H1 (cell line): ENCODE data around the gene QSOX1. TPM values are rescaled to one million over a fixed set of nuclear protein-coding genes. Genes with fewer than 3 reads are reported as not detected.

Source experiments
- CTCF ChIA-PET: fragments of 300-600 bp; sonication (Branson Sonifier 250); formaldehyde crosslinking; loops from one replicate; lab custom pipeline; 2021; ENCODE audit not compliant: partially characterized antibody; lab: Charles Lee
- POLR2A ChIA-PET: fragments of 300-600 bp; sonication (Branson Sonifier 250); formaldehyde crosslinking; loops from one replicate; lab custom pipeline; 2021; ENCODE audit warnings: inconsistent platforms; ENCODE audit not compliant: partially characterized antibody; lab: Charles Lee
- DNase-seq, 2 experiments: peaks; one replicate each; pipeline versions ENCODE4 v3.0.0 to v3.0.0-alpha.2; 2010 to 2022; ENCODE audit warnings: low spot score in 2 of 2, low read depth in 1 of 2, mixed read lengths in 1 of 2
- FAIRE-seq: peaks from 2 replicates; lab custom pipeline; 2011; peaks lifted over from hg19 to GRCh38; lab: Jason Lieb, UNC
- H2AFZ ChIP-seq: 2 replicates; pipeline ENCODE4 v1.8.1; 2012; ENCODE audit warnings: low read length, inconsistent platforms
- H2AK5ac ChIP-seq: 2 replicates; pipeline ENCODE4 v1.6.1; 2013; ENCODE audit warnings: low read depth, low read length
- H2BK120ac ChIP-seq: replicated peaks from 2 replicates; pipeline ENCODE3; 2013; ENCODE audit warnings: low read depth, low read length, inconsistent platforms
- H2BK12ac ChIP-seq: 2 replicates; pipeline ENCODE4 v1.6.1; 2013; ENCODE audit warnings: low read depth, low read length
- H2BK15ac ChIP-seq: 2 replicates; pipeline ENCODE4 v1.6.1; 2013; ENCODE audit warnings: low read length
- H2BK20ac ChIP-seq: 2 replicates; pipeline ENCODE4 v1.6.1; 2013; ENCODE audit warnings: low read length
- H2BK5ac ChIP-seq: 2 replicates; pipeline ENCODE4 v1.6.1; 2013; ENCODE audit warnings: low read depth, low read length
- H3K14ac ChIP-seq: 2 replicates; pipeline ENCODE4 v1.6.1; 2013; ENCODE audit warnings: inconsistent platforms; ENCODE audit not compliant: insufficient read length
- H3K18ac ChIP-seq: 2 replicates; pipeline ENCODE4 v1.6.1; 2013; ENCODE audit warnings: low read length; ENCODE audit errors: extremely low read depth
- H3K23ac ChIP-seq: 2 replicates; pipeline ENCODE4 v1.6.1; 2013; ENCODE audit warnings: inconsistent platforms; ENCODE audit not compliant: insufficient read length
- H3K23me2 ChIP-seq: 2 replicates; pipeline ENCODE4 v1.6.1; 2013; ENCODE audit warnings: low read depth, low read length
- H3K27ac ChIP-seq: 2 replicates; pipeline ENCODE4 v1.6.1; 2011; ENCODE audit warnings: low read depth, low read length, inconsistent platforms
- H3K27me3 ChIP-seq, 4 experiments: replicated peaks in 1 of 4; 1 replicate in 1 of 4; 2 replicates in 3 of 4; pipeline versions ENCODE4 v1.6.1 to v1.8.1; 2011 to 2013; ENCODE audit warnings: low read length in 3 of 4, mild to moderate bottlenecking in 3 of 4, inconsistent platforms in 2 of 4, mixed read lengths in 2 of 4, moderate library complexity in 1 of 4; ENCODE audit not compliant: control insufficient read depth in 3 of 4, insufficient read depth in 3 of 4; ENCODE audit errors: extremely low read depth in 1 of 4
- H3K36me3 ChIP-seq, 4 experiments: 2 replicates each; pipeline versions ENCODE4 v1.6.1 to v1.8.1; 2011 to 2013; ENCODE audit warnings: mild to moderate bottlenecking in 4 of 4, low read length in 3 of 4, moderate library complexity in 2 of 4, control low read depth in 1 of 4, inconsistent platforms in 1 of 4; ENCODE audit not compliant: insufficient read depth in 4 of 4, control insufficient read depth in 2 of 4
- H3K4ac ChIP-seq: replicated peaks from 2 replicates; pipeline ENCODE3; 2013; ENCODE audit warnings: low read length, low read depth, mixed read lengths, inconsistent platforms; ENCODE audit not compliant: insufficient read length
- H3K4me1 ChIP-seq, 4 experiments: replicated peaks in 1 of 4; 1 replicate in 1 of 4; 2 replicates in 3 of 4; pipeline versions ENCODE4 v1.6.1 to v1.8.1; 2011 to 2013; ENCODE audit warnings: low read length in 3 of 4, inconsistent platforms in 2 of 4, mixed read lengths in 1 of 4; ENCODE audit not compliant: insufficient read depth in 4 of 4, control insufficient read depth in 3 of 4
- H3K4me2 ChIP-seq, 2 experiments: 2 replicates each; pipeline versions ENCODE4 v1.6.1 to v1.8.1; 2011 to 2013; ENCODE audit warnings: low read depth in 2 of 2, low read length in 2 of 2, control low read depth in 1 of 2, inconsistent platforms in 1 of 2, mild to moderate bottlenecking in 1 of 2; ENCODE audit not compliant: insufficient read depth in 1 of 2
- H3K4me3 ChIP-seq, 4 experiments: fragments of 200-600, 300-600 bp in 1 of 4; sonication (generic), shearing (Covaris generic), sonication (Bioruptor Twin) in 1 of 4; 2 replicates each; pipeline versions ENCODE4 v1.5.1 to v1.8.1; 2011 to 2016; ENCODE audit warnings: low read length in 4 of 4, low read depth in 3 of 4, control low read depth in 2 of 4, inconsistent platforms in 2 of 4, mild to moderate bottlenecking in 2 of 4, mixed read lengths in 1 of 4, moderate library complexity in 1 of 4; ENCODE audit not compliant: insufficient read depth in 2 of 4; ENCODE audit errors: extremely low read depth in 1 of 4
- H3K56ac ChIP-seq: replicated peaks from 2 replicates; pipeline ENCODE3; 2013; ENCODE audit warnings: low read depth, mild to moderate bottlenecking, mixed read lengths, low read length, inconsistent platforms; ENCODE audit not compliant: insufficient read length
- H3K79me1 ChIP-seq: 2 replicates; pipeline ENCODE4 v1.6.1; 2013; ENCODE audit warnings: low read depth, low read length, control low read depth
- H3K79me2 ChIP-seq, 2 experiments: 2 replicates each; pipeline versions ENCODE4 v1.6.1 to v1.8.1; 2012 to 2013; ENCODE audit warnings: low read length in 2 of 2, mild to moderate bottlenecking in 2 of 2, inconsistent platforms in 1 of 2; ENCODE audit not compliant: insufficient read depth in 2 of 2, control insufficient read depth in 1 of 2
- H3K9ac ChIP-seq, 4 experiments: replicated peaks in 1 of 4; 1 replicate in 1 of 4; 2 replicates in 3 of 4; pipeline versions ENCODE4 v1.6.1 to v1.8.1; 2011 to 2013; ENCODE audit warnings: low read depth in 3 of 4, low read length in 3 of 4, control low read depth in 2 of 4, mild to moderate bottlenecking in 2 of 4, moderate library complexity in 2 of 4, inconsistent platforms in 1 of 4; ENCODE audit errors: extremely low read depth in 1 of 4
- H3K9me3 ChIP-seq, 2 experiments: 2 replicates each; pipeline versions ENCODE4 v1.6.1 to v1.8.1; 2012 to 2013; ENCODE audit warnings: mild to moderate bottlenecking in 2 of 2, moderate library complexity in 2 of 2, control low read depth in 1 of 2, inconsistent platforms in 1 of 2, low read depth in 1 of 2, low read length in 1 of 2, mixed read lengths in 1 of 2; ENCODE audit not compliant: insufficient read depth in 2 of 2
- H4K20me1 ChIP-seq, 2 experiments: replicated peaks in 1 of 2; 2 replicates each; pipeline versions ENCODE3 to v1.8.1; 2011 to 2013; ENCODE audit warnings: inconsistent platforms in 2 of 2, low read length in 2 of 2, mild to moderate bottlenecking in 1 of 2; ENCODE audit not compliant: insufficient read depth in 2 of 2, control insufficient read depth in 1 of 2
- H4K5ac ChIP-seq: 2 replicates; pipeline ENCODE4 v1.6.1; 2013; ENCODE audit warnings: low read length, low read depth, mixed read lengths, inconsistent platforms; ENCODE audit not compliant: insufficient read length
- H4K8ac ChIP-seq: 2 replicates; pipeline ENCODE4 v1.8.0; 2013; ENCODE audit warnings: mild to moderate bottlenecking, moderate library complexity, low read length, inconsistent platforms; ENCODE audit not compliant: insufficient read depth; ENCODE audit errors: extremely low read depth
- H4K91ac ChIP-seq: replicated peaks from 2 replicates; pipeline ENCODE3; 2013; ENCODE audit warnings: low read length, mixed read lengths, inconsistent platforms; ENCODE audit not compliant: insufficient read length
- ATF3 ChIP-seq: IDR thresholded peaks from 2 replicates; pipeline ENCODE4 v1.6.1; 2011; ENCODE audit warnings: low read depth, mild to moderate bottlenecking, low read length; ENCODE audit not compliant: insufficient read depth
- CEBPB ChIP-seq: IDR thresholded peaks from 2 replicates; pipeline ENCODE4 v1.6.1; 2012; ENCODE audit warnings: low read depth, low read length
- HDAC2 ChIP-seq, 2 experiments: fragments of 300-600 bp in 1 of 2; sonication (generic) in 1 of 2; IDR thresholded peaks; 2 replicates each; pipeline ENCODE4 v1.6.1; 2011 to 2012; ENCODE audit warnings: low read depth in 2 of 2, low read length in 2 of 2, mild to moderate bottlenecking in 2 of 2, moderate library complexity in 2 of 2, borderline replicate concordance in 1 of 2, inconsistent platforms in 1 of 2
- JUND ChIP-seq: IDR thresholded peaks from 2 replicates; pipeline ENCODE4 v1.6.1; 2011; ENCODE audit warnings: mild to moderate bottlenecking, improper control_type of control experiment, low read length
- MAX ChIP-seq: IDR thresholded peaks from 2 replicates; pipeline ENCODE4 v1.6.1; 2012; ENCODE audit warnings: inconsistent platforms
- POU5F1 ChIP-seq: IDR thresholded peaks from 2 replicates; pipeline ENCODE4 v1.6.1; 2011; ENCODE audit warnings: low read depth, mild to moderate bottlenecking, low read length, moderate library complexity
- RBBP5 ChIP-seq: IDR thresholded peaks from 2 replicates; pipeline ENCODE4 v1.7.1; 2012; ENCODE audit warnings: low read depth, mild to moderate bottlenecking, inconsistent platforms, low read length, moderate library complexity, borderline replicate concordance
- SAP30 ChIP-seq: fragments of 300-600 bp; sonication (generic); IDR thresholded peaks from 2 replicates; pipeline ENCODE4 v1.7.1; 2012; ENCODE audit warnings: low read length, moderate library complexity, mild to moderate bottlenecking, inconsistent platforms; ENCODE audit not compliant: insufficient read depth, insufficient replicate concordance
- SP1 ChIP-seq: IDR thresholded peaks from 2 replicates; pipeline ENCODE4 v1.6.1; 2011; ENCODE audit warnings: low read depth, low read length
- TAF1 ChIP-seq: IDR thresholded peaks from 2 replicates; pipeline ENCODE4 v1.6.1; 2011; ENCODE audit warnings: mild to moderate bottlenecking, low read depth, low read length
- TAF7 ChIP-seq: optimal IDR thresholded peaks from 2 replicates; pipeline ENCODE3; 2011; ENCODE audit warnings: low read depth, mild to moderate bottlenecking, inconsistent platforms, low read length, moderate library complexity, borderline replicate concordance
- TEAD4 ChIP-seq: IDR thresholded peaks from 2 replicates; pipeline ENCODE4 v1.6.1; 2012; ENCODE audit warnings: low read depth, low read length, inconsistent platforms, mixed read lengths
- YY1 ChIP-seq: IDR thresholded peaks from 2 replicates; pipeline ENCODE4 v1.6.1; 2011; ENCODE audit warnings: low read depth, mild to moderate bottlenecking, low read length
- WGBS, 2 experiments: shearing (Covaris generic) in 1 of 2; methylation state at CpG; one replicate each; pipeline versions ENCODE4 v1.1.6 to v1.1.7; 2013 to 2015; ENCODE audit warnings: low lambda C conversion rate in 2 of 2, mixed read lengths in 2 of 2, inconsistent platforms in 1 of 2, low coverage in 1 of 2, missing lambda C conversion rate in 1 of 2; ENCODE audit not compliant: insufficient replicate concordance in 2 of 2, insufficient coverage in 1 of 2, insufficient read length in 1 of 2; ENCODE audit errors: extremely low coverage in 1 of 2, missing lambda C conversion rate in 1 of 2; 5-methylcytosine and 5-hydroxymethylcytosine counted together
- polyA plus RNA-seq, 7 experiments: library from polyadenylated mRNA; depleted of rRNA in 3 of 7; stranded (reverse) in 5 of 7; unstranded in 2 of 7; fragments of >200 nt in 5 of 7; fragments of 200-250 nt in 2 of 7; gene quantifications; 1 replicate in 5 of 7; 2 replicates in 1 of 7; 4 replicates in 1 of 7; pipeline versions ENCODE4 v1.2.1 to v1.2.3, GENCODE V29; 2011 to 2013; ENCODE audit warnings: missing spikeins in 2 of 7, mixed read lengths in 2 of 7
- total RNA-seq: library from RNA; stranded (reverse); fragmentation: NEBNext Ultra II Directional; extraction: Animal tissue kit (Norgen Biotek cat#: 25700); gene quantifications from 2 replicates; pipeline ENCODE4 v1.2.1, GENCODE V29; 2021

The QSOX1 gene
- total and polyA plus RNA-seq, 2 of the 8 experiments (the other 6 are each of a cell fraction or from before 2014, with no cell fraction given), result 97.7 to 123 TPM

GRCh38 chr1:180211860-180212229 is 57.2 kb downstream of the QSOX1 start:
- Histone ChIP-seq H2BK20ac (no peak overlapping the region), H4K20me1 (no peaks in the 10 kb centered on the region), H4K8ac (peak overlapping the region; percentile 59; the same call in 1 of the 2 replicates), H3K4me2 (no peak overlapping the region), H3K4ac (no peak overlapping the region), H2BK5ac (no peak overlapping the region), H3K9me3 (no peaks in the 10 kb centered on the region), H2BK12ac (no peak overlapping the region), H3K18ac (no peak overlapping the region), H3K4me1 (peaks cover 0 to 4% (median 0%) of the 10 kb centered on the region in 4 experiments; a peak in 1 of 7 replicates), H3K36me3 (no peaks in the 10 kb centered on the region), H3K23me2 (no peaks in the 10 kb centered on the region), H3K27me3 (no peaks in the 10 kb centered on the region), H4K91ac (peak overlapping the region; percentile 78), H2AK5ac (no peak overlapping the region), H2BK120ac (peak overlapping the region; percentile 6), H3K79me1 (no peaks in the 10 kb centered on the region), H2BK15ac (no peak overlapping the region), H3K23ac (no peak overlapping the region), H3K79me2 (no peaks in the 10 kb centered on the region), H4K5ac (peak overlapping the region; percentile 10), H3K9ac (no peak overlapping the region), H3K4me3 (no peak overlapping the region), H3K14ac (no peak overlapping the region), H3K27ac (no peak overlapping the region), H3K56ac (no peak overlapping the region), H2AFZ (no peak overlapping the region)
- FAIRE-seq (no peak), DNase-seq (no peak)
- POLR2A ChIA-PET, result no interaction called here
- 88% methylated on average over 8 of the region's 8 CpGs; no CpG with 5 or more reads in 1 of the 2 experiments for WGBS, 2 experiments
- no peak for TF ChIP-seq CEBPB
- no peak for TF ChIP-seq HDAC2 (IDR thresholded peaks at IDR 0.05; ENCODE audit: borderline replicate concordance in 1 of 2, low read depth in 2 of 2, low read length in 2 of 2)
- no peak for TF ChIP-seq TAF7
- TF ChIP-seq ATF3, result no peak
- TF ChIP-seq SP1, result no peak
- TF ChIP-seq YY1, result no peak
- no peak for TF ChIP-seq POU5F1
- TF ChIP-seq MAX, result no peak
- TF ChIP-seq TEAD4, result no peak
- TF ChIP-seq SAP30, result no peak
- no peak for TF ChIP-seq TAF1
- TF ChIP-seq JUND, result no peak
- TF ChIP-seq RBBP5, result no peak
- CTCF ChIA-PET, result interaction anchor here (1.2 to 1.5 kb wide), 2 partner anchors 20 to 33 kb away, joined by 3 to 5 read pairs; no protein-coding TSS in a partner anchor
